Activated T-cell treated with anti-CD3 and anti-CD28 coated beads, Interleukin-2, amount 50 U/mL, for 48 hours (primary cell): ENCODE results near the gene CMTM5.

Experiments used
- DNase-seq, 2 experiments: peaks; one replicate each; pipeline ENCODE4 v3.0.0-alpha.2; 2020

The CMTM5 gene

GRCh38 chr14:23376482-23377197 lies at the start of gene CMTM5:
TSS of gene CMTM5 (plus strand) at chr14:23377046. CDS start at chr14:23377252, 206 bp downstream.
- no peak for DNase-seq

- peak; percentile 75 for DNase-seq
Observed at GRCh38 chr14:23327947-23328744, 48.7 kb upstream of the CMTM5 start.

DNA sequence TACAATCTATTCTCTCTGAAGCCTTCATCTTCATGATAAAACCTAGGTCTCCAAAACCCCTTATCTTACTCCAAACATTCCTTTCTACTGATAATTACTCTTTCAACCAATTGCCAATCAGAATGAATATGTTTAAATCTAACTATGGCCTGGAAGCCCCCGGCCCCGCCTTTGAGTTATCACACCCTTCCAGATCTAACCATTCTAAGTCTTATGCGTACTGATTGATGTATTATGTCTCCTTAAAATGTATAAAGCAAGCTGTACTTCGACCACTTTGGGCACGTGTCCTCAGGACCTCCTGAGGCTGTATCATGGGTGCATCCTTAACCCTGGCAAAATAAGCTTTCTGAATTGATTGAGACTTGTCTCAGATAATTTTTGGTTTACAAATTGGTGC lies 41.2 kb upstream of the CMTM5 start:
- DNase-seq = no peak

- DNase-seq = no peak
Observed at GRCh38 chr14:23339506-23340268, 37.2 kb upstream of the CMTM5 start.

- DNase-seq = no peak
Observed at GRCh38 chr14:23344481-23344880, 32.4 kb upstream of the CMTM5 start.

- peak in 1 of 2 experiments; percentile 7 for DNase-seq
Observed at GRCh38 chr14:23345987-23346692, 30.7 kb upstream of the CMTM5 start.

- DNase-seq = peak in 1 of 2 experiments; percentile 8
Observed at GRCh38 chr14:23346693-23347405, 30.0 kb upstream of the CMTM5 start.

DNA sequence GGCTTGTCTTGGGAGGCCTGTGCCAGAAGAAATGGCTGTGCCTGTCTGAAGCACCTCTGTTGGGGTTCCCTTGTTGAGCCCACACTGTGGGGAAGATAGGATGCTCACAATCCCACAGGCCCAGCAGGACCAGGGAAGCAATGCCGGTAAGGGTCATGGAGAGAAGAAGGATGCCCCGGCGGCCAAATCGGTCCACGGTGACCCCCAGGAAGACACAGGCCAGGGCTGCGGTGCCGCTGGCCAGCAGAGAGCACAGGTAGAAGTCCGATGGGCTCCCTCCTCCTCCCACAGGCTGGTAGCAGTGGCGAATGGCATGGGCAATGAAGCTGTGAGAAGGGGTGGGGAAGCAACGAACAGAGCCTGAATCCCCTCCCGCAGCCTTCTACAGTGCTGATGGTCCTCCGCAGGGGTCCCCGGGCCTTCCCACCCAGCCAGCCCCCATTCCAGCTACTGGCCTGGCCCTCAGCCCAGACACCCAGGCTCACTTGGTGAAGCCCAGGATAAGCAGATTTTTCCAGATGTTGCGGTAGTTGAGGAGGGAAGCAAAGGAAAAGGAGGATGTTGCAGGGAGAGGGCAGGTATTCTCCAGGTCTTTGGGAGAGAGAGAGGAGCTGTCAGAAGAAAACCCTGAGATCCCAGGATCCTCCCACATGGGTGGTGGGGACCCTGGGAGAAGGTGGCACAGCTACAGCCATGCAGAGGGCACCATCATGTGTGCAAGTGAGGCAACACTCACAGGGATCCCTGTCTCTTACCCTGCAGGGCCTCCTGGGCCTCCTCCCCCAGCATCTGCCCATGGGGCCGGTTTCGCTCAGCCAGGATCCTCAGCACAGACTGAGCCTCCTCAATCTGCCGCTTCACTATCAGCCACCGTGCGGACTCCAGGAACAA lies 29.2 kb upstream of the CMTM5 start:
- DNase-seq = peak in 1 of 2 experiments; percentile 2

DNA sequence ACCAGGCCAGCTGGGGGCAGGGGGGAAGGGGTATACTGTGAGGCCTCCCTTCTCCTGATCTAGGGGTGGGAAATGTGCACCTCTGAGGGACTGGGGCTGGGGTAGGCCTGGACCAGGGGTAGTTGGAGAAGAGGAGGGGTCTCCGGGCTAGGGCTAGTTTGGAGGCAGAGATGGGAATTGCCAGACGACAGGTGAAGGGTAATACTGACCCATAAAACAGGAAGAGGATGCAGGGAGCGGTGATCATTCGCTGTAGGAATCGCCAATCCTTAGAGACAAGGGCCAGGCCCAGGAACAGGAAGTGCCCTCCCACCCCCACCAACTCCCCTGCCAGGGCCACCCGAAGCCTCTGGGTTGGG lies 28.6 kb upstream of the CMTM5 start:
- DNase-seq = peak in 1 of 2 experiments; percentile 7

- peak in 1 of 2 experiments; percentile 1 for DNase-seq
Observed at GRCh38 chr14:23349156-23349845, 27.5 kb upstream of the CMTM5 start.

- DNase-seq = peak in 1 of 2 experiments; percentile 24
Observed at GRCh38 chr14:23351681-23352505, 25.0 kb upstream of the CMTM5 start.

GRCh38 chr14:23352506-23353432 lies 24.1 kb upstream of the CMTM5 start, which contains the start of gene SLC22A17:
TSS of gene SLC22A17 (minus strand) at chr14:23352887.
- peak; percentile 57 to 71 for DNase-seq

DNA sequence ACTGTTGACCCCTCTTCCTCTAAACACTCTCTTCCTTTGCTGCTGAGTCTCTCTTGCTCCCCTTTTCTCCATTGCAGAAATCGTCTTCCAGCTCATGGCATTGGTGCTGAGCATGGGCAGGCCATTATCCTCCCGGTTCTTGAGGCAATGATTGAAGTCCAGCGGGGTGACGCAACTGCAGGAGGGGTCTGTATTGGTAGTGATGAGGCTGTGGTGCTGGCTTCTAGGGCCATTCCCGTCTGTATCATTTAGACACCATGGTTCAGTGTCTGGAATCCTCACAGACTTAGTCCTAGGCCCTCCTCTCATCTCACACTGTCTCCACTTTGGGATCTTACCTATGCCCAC lies 23.4 kb upstream of the CMTM5 start:
- DNase-seq = no peak

- no peak for DNase-seq
Observed at GRCh38 chr14:23354990-23355389, 21.9 kb upstream of the CMTM5 start.

GRCh38 chr14:23355871-23356435 lies 20.9 kb upstream of the CMTM5 start:
- DNase-seq = no peak

- no peak for DNase-seq
Observed at GRCh38 chr14:23356662-23357061, 20.2 kb upstream of the CMTM5 start.

GRCh38 chr14:23357261-23357660 lies 19.6 kb upstream of the CMTM5 start:
- DNase-seq = peak in 1 of 2 experiments; percentile 11

DNA sequence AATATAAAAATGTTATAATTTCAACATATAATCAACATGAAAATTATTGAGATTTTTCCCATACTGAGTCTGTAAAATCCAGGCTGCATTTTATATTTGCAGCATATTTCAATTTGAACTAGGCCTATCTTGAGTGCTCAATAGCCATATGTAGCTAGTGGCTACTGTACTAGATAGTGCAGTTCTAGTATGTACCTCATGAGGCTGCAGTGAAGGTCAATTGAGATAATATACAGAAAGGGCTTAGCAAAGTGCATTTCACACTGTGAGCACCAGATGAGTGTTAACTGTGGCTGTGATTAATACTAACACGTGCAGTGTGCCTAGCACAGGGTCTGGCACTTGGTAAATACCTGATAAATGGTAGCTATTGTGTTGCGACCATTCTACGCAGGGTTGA lies 18.8 kb upstream of the CMTM5 start:
- DNase-seq = peak in 1 of 2 experiments; percentile 5
